ENCODE measurements around the gene SRRM4. TPM values are rescaled to one million over a fixed set of nuclear protein-coding genes. Genes with fewer than 3 reads are reported as not detected.
A peak's percentile ranks its signal among the peaks of the same experiment; 100 is the strongest.

Gene SRRM4
- total and polyA plus RNA-seq, 4 donors, result 3.8 to 22.6 (median 13.9) TPM

GRCh38 chr12:119179335-119180021 lies 198.1 kb downstream of the SRRM4 start:
- Histone ChIP-seq H3K27ac (ENCODE audit: low read depth, low read length) (peak overlapping the region; percentile 57), H3K36me3 (ENCODE audit: control insufficient read depth, insufficient read depth, low read length) (no peaks in the 10 kb centered on the region), H3K4me1 (ENCODE audit: control insufficient read depth, insufficient read depth, low read length) (peaks cover 35% of the 10 kb centered on the region), H3K9me3 (ENCODE audit: control insufficient read depth, insufficient read depth, low read length) (no peaks in the 10 kb centered on the region), H3K4me3 (ENCODE audit: low read depth, low read length) (peak overlapping the region; percentile 44), H3K27me3 (ENCODE audit: control insufficient read depth, insufficient read depth, low read length) (peaks cover 6% of the 10 kb centered on the region)
- WGBS (ENCODE audit: insufficient coverage), result 52% methylated on average over 15 of the region's 18 CpGs
- peak in 1 of 6 donors; percentile 50 for DNase-seq (ENCODE audit: low read depth in 4 of 6, low spot score in 6 of 6)

DNA sequence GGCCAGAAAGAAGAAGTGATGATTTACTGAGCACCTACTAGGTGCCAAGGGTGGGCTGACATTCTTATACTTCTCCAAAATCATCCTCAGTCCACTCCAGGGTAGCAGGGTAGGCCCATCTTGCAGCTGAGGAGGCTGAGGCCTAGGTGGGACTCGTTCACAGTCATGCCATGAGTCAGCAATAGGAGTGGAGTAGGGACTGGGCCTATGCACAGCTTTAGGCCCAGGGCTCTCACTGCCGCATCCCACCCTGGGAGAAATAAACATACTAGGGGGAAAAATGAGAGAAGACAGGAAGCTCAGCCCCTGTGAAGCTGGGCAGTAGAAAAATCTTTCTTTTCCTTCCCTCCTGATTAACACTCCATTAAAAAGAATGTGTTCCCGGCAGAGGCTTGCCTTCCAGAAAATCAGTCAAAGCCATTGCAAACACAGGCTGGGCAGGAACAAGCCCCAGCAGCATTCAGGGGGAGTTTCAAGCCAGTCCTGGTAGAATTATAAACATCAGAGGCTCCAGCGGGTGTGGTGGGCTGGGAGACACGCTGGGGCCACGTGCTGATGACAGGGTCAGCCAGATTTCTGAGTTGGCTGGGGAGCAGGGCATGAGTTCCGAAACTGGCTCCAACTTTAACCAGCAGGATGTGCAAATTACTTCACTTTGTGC lies 199.2 kb downstream of the SRRM4 start:
- Histone ChIP-seq H3K9me3 (ENCODE audit: control insufficient read depth, insufficient read depth, low read length) (no peaks in the 10 kb centered on the region), H3K27ac (ENCODE audit: low read depth, low read length) (no peak overlapping the region), H3K4me3 (ENCODE audit: low read depth, low read length) (no peak overlapping the region), H3K27me3 (ENCODE audit: control insufficient read depth, insufficient read depth, low read length) (peaks cover 6% of the 10 kb centered on the region), H3K36me3 (ENCODE audit: control insufficient read depth, insufficient read depth, low read length) (no peaks in the 10 kb centered on the region), H3K4me1 (ENCODE audit: control insufficient read depth, insufficient read depth, low read length) (peaks cover 35% of the 10 kb centered on the region)
- peak in 1 of 6 donors; percentile 55 for DNase-seq (ENCODE audit: low read depth in 4 of 6, low spot score in 6 of 6)
- 28% methylated on average over 5 of the region's 7 CpGs for WGBS (ENCODE audit: insufficient coverage)

DNA sequence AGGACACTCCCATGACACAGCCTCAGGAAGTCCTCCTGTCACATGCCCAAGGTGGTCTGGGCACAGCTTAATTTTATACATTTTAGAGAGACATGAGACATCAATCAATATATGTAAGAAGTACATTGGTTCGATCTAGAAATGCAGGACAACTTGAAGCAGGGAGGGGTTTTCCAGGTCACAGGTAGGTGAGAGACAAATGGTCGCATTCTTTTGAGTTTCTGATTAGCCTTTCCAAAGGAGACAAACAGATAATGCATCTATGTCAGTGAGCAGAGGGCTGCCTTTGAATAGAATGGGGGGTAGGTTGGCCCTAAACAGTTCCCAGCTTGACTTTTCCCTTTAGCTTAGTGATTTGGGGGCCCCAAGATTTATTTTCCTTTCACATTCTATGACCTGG lies 199.9 kb downstream of the SRRM4 start:
- peaks cover 6% of the 10 kb centered on the region for H3K27me3 ChIP-seq (ENCODE audit: control insufficient read depth, insufficient read depth, low read length)
- 22% methylated on average over 1 of the region's 2 CpGs for WGBS (ENCODE audit: insufficient coverage)
- peaks cover 32% of the 10 kb centered on the region for H3K4me1 ChIP-seq (ENCODE audit: control insufficient read depth, insufficient read depth, low read length)
- no peak for DNase-seq (ENCODE audit: low read depth in 4 of 6, low spot score in 6 of 6)
- no peak overlapping the region for H3K27ac ChIP-seq (ENCODE audit: low read depth, low read length)
- H3K4me3 ChIP-seq (ENCODE audit: low read depth, low read length), result no peak overlapping the region
- no peaks in the 10 kb centered on the region for H3K36me3 ChIP-seq (ENCODE audit: control insufficient read depth, insufficient read depth, low read length)
- H3K9me3 ChIP-seq (ENCODE audit: control insufficient read depth, insufficient read depth, low read length), result no peaks in the 10 kb centered on the region

DNA sequence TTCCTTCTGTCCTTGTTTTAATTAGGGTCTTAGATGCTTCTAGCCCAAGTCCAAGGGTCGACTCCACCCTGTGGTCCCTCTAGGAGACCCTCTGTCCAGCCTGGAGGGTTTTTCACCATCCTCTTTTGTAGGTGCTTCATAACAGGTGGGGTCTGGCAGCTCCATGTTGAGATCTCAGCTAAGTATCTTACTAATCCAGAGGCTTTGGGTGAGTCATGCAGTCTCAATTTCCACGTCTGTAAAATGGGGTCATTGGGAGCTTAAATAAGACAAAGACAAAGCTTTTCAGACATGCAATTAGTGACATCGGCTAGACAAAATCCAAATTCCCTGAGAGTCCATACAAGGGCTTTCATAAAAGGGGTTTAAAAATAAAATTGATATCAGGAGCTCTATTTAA lies 200.6 kb downstream of the SRRM4 start:
- no peaks in the 10 kb centered on the region for H3K36me3 ChIP-seq (ENCODE audit: control insufficient read depth, insufficient read depth, low read length)
- no peak overlapping the region for H3K4me3 ChIP-seq (ENCODE audit: low read depth, low read length)
- no peaks in the 10 kb centered on the region for H3K9me3 ChIP-seq (ENCODE audit: control insufficient read depth, insufficient read depth, low read length)
- peaks cover 34% of the 10 kb centered on the region for H3K4me1 ChIP-seq (ENCODE audit: control insufficient read depth, insufficient read depth, low read length)
- peaks cover 6% of the 10 kb centered on the region for H3K27me3 ChIP-seq (ENCODE audit: control insufficient read depth, insufficient read depth, low read length)
- WGBS (ENCODE audit: insufficient coverage), result 92% methylated on average over 2 of the region's 3 CpGs
- no peak overlapping the region for H3K27ac ChIP-seq (ENCODE audit: low read depth, low read length)
- no peak for DNase-seq (ENCODE audit: low read depth in 4 of 6, low spot score in 6 of 6)

DNA sequence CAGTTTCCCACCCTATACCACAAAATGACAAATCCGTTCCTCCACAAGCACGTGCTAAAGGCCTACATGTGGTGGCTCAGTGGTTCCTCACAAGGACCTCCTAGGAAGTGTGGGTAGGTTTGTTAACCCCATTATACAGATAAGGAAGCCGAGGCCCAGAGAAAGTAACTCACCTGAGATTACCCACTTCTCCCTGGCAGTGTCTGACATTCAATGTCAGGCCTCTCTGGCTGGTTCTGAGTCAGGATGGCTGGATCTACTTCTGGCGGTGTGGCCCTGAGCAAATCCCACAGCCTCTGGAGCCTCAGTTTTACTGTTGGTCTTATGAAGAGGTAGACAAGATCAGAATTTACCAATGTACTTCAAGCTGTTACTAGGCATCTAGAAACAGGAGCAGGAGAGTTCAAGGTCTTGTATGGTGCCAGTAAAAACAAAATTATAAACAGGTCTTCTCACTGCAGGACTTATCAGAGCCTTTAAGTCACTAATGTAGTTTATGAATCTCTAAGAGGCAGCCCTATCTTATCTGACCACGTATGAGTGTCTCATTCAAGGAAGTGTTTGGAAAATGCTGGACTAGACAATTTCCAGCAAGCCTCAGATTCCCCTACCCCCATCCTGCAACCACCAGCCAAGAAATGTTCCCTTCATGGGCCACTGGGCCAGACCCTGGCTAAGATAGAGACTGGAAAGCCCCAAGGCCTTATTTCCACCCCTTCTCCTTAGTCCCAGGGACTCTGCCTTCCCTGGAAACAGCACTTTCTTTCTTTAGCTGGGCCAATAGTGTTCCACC lies 201.6 kb downstream of the SRRM4 start:
- H3K27ac ChIP-seq (ENCODE audit: low read depth, low read length), result peak overlapping the region; percentile 2

GRCh38 chr12:119183942-119184695 lies 202.8 kb downstream of the SRRM4 start:
- WGBS (ENCODE audit: insufficient coverage), result 77% methylated on average over 5 of the region's 9 CpGs
- Histone ChIP-seq H3K4me3 (ENCODE audit: low read depth, low read length) (no peak overlapping the region), H3K4me1 (ENCODE audit: control insufficient read depth, insufficient read depth, low read length) (peaks cover 25% of the 10 kb centered on the region), H3K27ac (ENCODE audit: low read depth, low read length) (no peak overlapping the region), H3K9me3 (ENCODE audit: control insufficient read depth, insufficient read depth, low read length) (no peaks in the 10 kb centered on the region), H3K36me3 (ENCODE audit: control insufficient read depth, insufficient read depth, low read length) (no peaks in the 10 kb centered on the region), H3K27me3 (ENCODE audit: control insufficient read depth, insufficient read depth, low read length) (peaks cover 3% of the 10 kb centered on the region)
- no peak for DNase-seq (ENCODE audit: low read depth in 4 of 6, low spot score in 6 of 6)

More for the DNA sequence above, 201.6 kb downstream of the SRRM4 start:
- Histone ChIP-seq H3K4me3 (ENCODE audit: low read depth, low read length) (no peak overlapping the region), H3K27me3 (ENCODE audit: control insufficient read depth, insufficient read depth, low read length) (peaks cover 6% of the 10 kb centered on the region), H3K9me3 (ENCODE audit: control insufficient read depth, insufficient read depth, low read length) (no peaks in the 10 kb centered on the region), H3K4me1 (ENCODE audit: control insufficient read depth, insufficient read depth, low read length) (peaks cover 34% of the 10 kb centered on the region), H3K36me3 (ENCODE audit: control insufficient read depth, insufficient read depth, low read length) (no peaks in the 10 kb centered on the region)
- 100% methylated on average over 2 of the region's 5 CpGs for WGBS (ENCODE audit: insufficient coverage)
- no peak for DNase-seq (ENCODE audit: low read depth in 4 of 6, low spot score in 6 of 6)

DNA sequence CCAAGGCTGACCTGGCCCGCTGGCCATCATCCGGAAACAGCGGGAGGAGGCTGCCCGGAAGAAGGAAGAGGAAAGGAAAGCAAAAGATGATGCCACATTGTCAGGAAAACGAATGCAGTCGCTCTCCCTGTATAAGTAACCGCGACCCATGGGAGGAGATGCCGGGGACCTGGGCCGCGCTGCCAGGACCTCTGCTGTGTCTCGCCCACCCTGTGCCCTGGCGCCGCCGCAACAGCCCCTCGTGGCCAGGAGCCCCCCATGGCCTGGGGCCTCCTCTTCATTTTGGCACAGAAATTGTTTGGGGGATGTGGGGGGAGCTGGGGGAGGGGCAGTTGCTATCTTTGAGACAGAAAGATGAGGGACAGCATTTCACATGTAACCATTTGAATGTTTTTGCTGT lies 213.9 kb downstream of the SRRM4 start:
- Histone ChIP-seq H3K4me3 (ENCODE audit: low read depth, low read length) (no peak overlapping the region), H3K4me1 (ENCODE audit: control insufficient read depth, insufficient read depth, low read length) (peaks cover under 1% of the 10 kb centered on the region), H3K27ac (ENCODE audit: low read depth, low read length) (no peak overlapping the region), H3K9me3 (ENCODE audit: control insufficient read depth, insufficient read depth, low read length) (no peaks in the 10 kb centered on the region), H3K36me3 (ENCODE audit: control insufficient read depth, insufficient read depth, low read length) (peaks cover 2% of the 10 kb centered on the region), H3K27me3 (ENCODE audit: control insufficient read depth, insufficient read depth, low read length) (no peaks in the 10 kb centered on the region)
- 96% methylated on average over 14 of the region's 16 CpGs for WGBS (ENCODE audit: insufficient coverage)
- no peak for DNase-seq (ENCODE audit: low read depth in 4 of 6, low spot score in 6 of 6)

- peaks cover 12% of the 10 kb centered on the region for H3K4me1 ChIP-seq (ENCODE audit: control insufficient read depth, insufficient read depth, low read length)
- WGBS (ENCODE audit: insufficient coverage), result 97% methylated on average over 2 of the region's 2 CpGs
- no peak overlapping the region for H3K27ac ChIP-seq (ENCODE audit: low read depth, low read length)
- H3K9me3 ChIP-seq (ENCODE audit: control insufficient read depth, insufficient read depth, low read length), result no peaks in the 10 kb centered on the region
- peaks cover 2% of the 10 kb centered on the region for H3K36me3 ChIP-seq (ENCODE audit: control insufficient read depth, insufficient read depth, low read length)
- H3K27me3 ChIP-seq (ENCODE audit: control insufficient read depth, insufficient read depth, low read length), result no peaks in the 10 kb centered on the region
- no peak for DNase-seq (ENCODE audit: low read depth in 4 of 6, low spot score in 6 of 6)
- H3K4me3 ChIP-seq (ENCODE audit: low read depth, low read length), result no peak overlapping the region
Observed at GRCh38 chr12:119198440-119198839, 217.1 kb downstream of the SRRM4 start.

- no peak overlapping the region for H3K27ac ChIP-seq (ENCODE audit: low read depth, low read length)
- no CpG with 5 or more reads among the region's 4 CpGs for WGBS (ENCODE audit: insufficient coverage)
- H3K36me3 ChIP-seq (ENCODE audit: control insufficient read depth, insufficient read depth, low read length), result no peaks in the 10 kb centered on the region
- peaks cover 12% of the 10 kb centered on the region for H3K4me1 ChIP-seq (ENCODE audit: control insufficient read depth, insufficient read depth, low read length)
- no peak for DNase-seq (ENCODE audit: low read depth in 4 of 6, low spot score in 6 of 6)
- no peak overlapping the region for H3K4me3 ChIP-seq (ENCODE audit: low read depth, low read length)
- no peaks in the 10 kb centered on the region for H3K9me3 ChIP-seq (ENCODE audit: control insufficient read depth, insufficient read depth, low read length)
- H3K27me3 ChIP-seq (ENCODE audit: control insufficient read depth, insufficient read depth, low read length), result no peaks in the 10 kb centered on the region
Observed at GRCh38 chr12:119200601-119201000, 219.3 kb downstream of the SRRM4 start.
